Muscle of back (tissue), 13 donors: ENCODE data around the gene CCDC6. TPM values are rescaled to one million over a fixed set of nuclear protein-coding genes. Genes with fewer than 3 reads are reported as not detected.
A peak's percentile ranks its signal among the peaks of the same experiment; 100 is the strongest.
"Not testable (repeated sequence)": the region's sequence is repeated elsewhere in the genome, so short reads cannot be mapped to it uniquely, and the experiment has no call there.

ENCODE experiments used
- DNase-seq, 3 donors: peaks; one replicate each; pipeline versions ENCODE4 v3.0.0 to v3.0.0-alpha.2; 2013
- long read RNA-seq, 9 donors: transcript quantifications; one replicate each; lab custom pipeline, GENCODE V29; 2026
- polyA plus RNA-seq, 10 donors: library from polyadenylated mRNA; unstranded; fragments of 120-200 nt; gene quantifications; one replicate each; pipeline ENCODE4 v1.2.1, GENCODE V29; 2013; ENCODE audit not compliant: insufficient read length in 10 of 10

CCDC6 gene
- 10 to 100 TPM; 17.6 to 23.9 (median 21.2) TPM for polyA plus RNA-seq
- long read RNA-seq, donor 1, full-length matches to known transcripts = 9 of 9 reads
- long read RNA-seq, donor 1, partial matches to known transcripts = 0 of 9 reads
- long read RNA-seq, donor 1, other reads (novel, unspliced or antisense) = 0 of 9 reads
- long read RNA-seq, donor 2, full-length matches to known transcripts = 5 of 5 reads
- long read RNA-seq, donor 2, partial matches to known transcripts = 0 of 5 reads
- long read RNA-seq, donor 2, other reads (novel, unspliced or antisense) = 0 of 5 reads
- long read RNA-seq, donor 3 = 0 reads
- long read RNA-seq, donor 4, full-length matches to known transcripts = 8 of 8 reads
- long read RNA-seq, donor 4, partial matches to known transcripts = 0 of 8 reads
- long read RNA-seq, donor 4, other reads (novel, unspliced or antisense) = 0 of 8 reads
- long read RNA-seq, donor 5, full-length matches to known transcripts = 7 of 7 reads
- long read RNA-seq, donor 5, partial matches to known transcripts = 0 of 7 reads
- long read RNA-seq, donor 5, other reads (novel, unspliced or antisense) = 0 of 7 reads
- long read RNA-seq, donor 6, full-length matches to known transcripts = 4 of 4 reads
- long read RNA-seq, donor 6, partial matches to known transcripts = 0 of 4 reads
- long read RNA-seq, donor 6, other reads (novel, unspliced or antisense) = 0 of 4 reads
- long read RNA-seq, donor 7, full-length matches to known transcripts = 5 of 5 reads
- long read RNA-seq, donor 7, partial matches to known transcripts = 0 of 5 reads
- long read RNA-seq, donor 7, other reads (novel, unspliced or antisense) = 0 of 5 reads
- long read RNA-seq, donor 8, full-length matches to known transcripts = 11 of 11 reads
- long read RNA-seq, donor 8, partial matches to known transcripts = 0 of 11 reads
- long read RNA-seq, donor 8, other reads (novel, unspliced or antisense) = 0 of 11 reads
- long read RNA-seq, donor 9, full-length matches to known transcripts = 2 of 2 reads
- long read RNA-seq, donor 9, partial matches to known transcripts = 0 of 2 reads
- long read RNA-seq, donor 9, other reads (novel, unspliced or antisense) = 0 of 2 reads

- DNase-seq = peak; percentile 90 to 97 (median 92)
Measured at GRCh38 chr10:59906417-59907202, at the start of gene CCDC6. Gene CCDC6 (minus strand): TSS chr10:59906556. CDS start chr10:59906424, 132 bp downstream.

- DNase-seq = no peak
Measured at GRCh38 chr10:59954296-59954695, 47.9 kb upstream of the CCDC6 start.

GRCh38 chr10:59953711-59954110 lies 47.4 kb upstream of the CCDC6 start:
- not testable (repeated sequence) for DNase-seq

- DNase-seq = no peak
Measured at GRCh38 chr10:59950105-59950504, 43.7 kb upstream of the CCDC6 start.

- no peak for DNase-seq
Measured at GRCh38 chr10:59949608-59950007, 43.3 kb upstream of the CCDC6 start.

- no peak for DNase-seq
Measured at GRCh38 chr10:59945991-59946390, 39.6 kb upstream of the CCDC6 start.

GRCh38 chr10:59945590-59945989 lies 39.2 kb upstream of the CCDC6 start:
- no peak for DNase-seq

GRCh38 chr10:59944339-59944935 lies 38.1 kb upstream of the CCDC6 start:
- no peak for DNase-seq

GRCh38 chr10:59942556-59942955 lies 36.2 kb upstream of the CCDC6 start:
- no peak for DNase-seq

GRCh38 chr10:59937720-59938119 lies 31.4 kb upstream of the CCDC6 start:
- DNase-seq = no peak

- DNase-seq = no peak
Measured at GRCh38 chr10:59934701-59935100, 28.3 kb upstream of the CCDC6 start.

- not testable (repeated sequence) for DNase-seq
Measured at GRCh38 chr10:59930788-59931521, 24.6 kb upstream of the CCDC6 start.

GRCh38 chr10:59926086-59926485 lies 19.7 kb upstream of the CCDC6 start:
- DNase-seq = no peak

GRCh38 chr10:59922907-59923306 lies 16.6 kb upstream of the CCDC6 start:
- DNase-seq = no peak

GRCh38 chr10:59917922-59918321 lies 11.6 kb upstream of the CCDC6 start:
- no peak for DNase-seq

- no peak for DNase-seq
Measured at GRCh38 chr10:59913547-59914237, 7.3 kb upstream of the CCDC6 start.

GRCh38 chr10:59910867-59911266 lies 4.5 kb upstream of the CCDC6 start:
- no peak for DNase-seq

GRCh38 chr10:59909815-59910214 lies 3.5 kb upstream of the CCDC6 start:
- no peak for DNase-seq

- DNase-seq = no peak
Measured at GRCh38 chr10:59908808-59909143, 2.4 kb upstream of the CCDC6 start.
